HCT116 (cell line): ENCODE data around the gene EARS2. TPM values are rescaled to one million over a fixed set of nuclear protein-coding genes. Genes with fewer than 3 reads are reported as not detected.
"Not testable (repeated sequence)": the region's sequence is repeated elsewhere in the genome, so short reads cannot be mapped to it uniquely, and the experiment has no call there.

Experiments
- ATAC-seq: fragments of 200-7000 bp; cut with Tn5 transposase; 2 replicates; pipeline ENCODE4 v1.9.1; 2020; ENCODE audit warnings: mild to moderate bottlenecking, moderate library complexity
- BruUV-seq: library from RNA; stranded (reverse); fragments of 400-500 nt; replicated peaks from 2 replicates; lab custom pipeline; 2021; lab: Mats Ljungman, UMichigan
- CTCF ChIA-PET: fragments of 300-600 bp; sonication (Branson Sonifier 250); formaldehyde crosslinking; loops from one replicate; lab custom pipeline; 2021; ENCODE audit warnings: antibody characterized with exemption; lab: Charles Lee
- POLR2A ChIA-PET: fragments of 300-600, 350-600 bp; sonication (Branson Sonifier 250); formaldehyde crosslinking; loops from one replicate; lab custom pipeline; 2021; ENCODE audit warnings: antibody characterized with exemption; lab: Charles Lee
- RAD21 ChIA-PET, 2 experiments: fragments of 300-600 bp; sonication (Branson Sonifier 250); formaldehyde crosslinking; loops; one replicate each; lab custom pipeline; 2023; ENCODE audit warnings: low total read pairs in 2 of 2; ENCODE audit not compliant: uncharacterized antibody in 2 of 2, unreplicated experiment in 2 of 2, low non-redundant PET in 1 of 2; lab: Charles Lee
- DNase-seq: peaks from one replicate; pipeline ENCODE4 v3.0.0-alpha.2; 2010; ENCODE audit warnings: low read depth, low spot score
- H2AFZ ChIP-seq: fragments of 200-600 bp; shearing (Covaris generic), sonication (generic); 2 replicates; pipeline ENCODE4 v1.6.1; 2017; ENCODE audit warnings: low read depth, mixed run types, mixed read lengths, antibody characterized with exemption, low read length; ENCODE audit not compliant: poor library complexity, severe bottlenecking
- H3K27ac ChIP-seq: 2 replicates; pipeline ENCODE4 v1.5.1; 2012; ENCODE audit warnings: low read depth, low read length
- H3K27me3 ChIP-seq: fragments of 200-600 bp; sonication (generic); 2 replicates; pipeline ENCODE4 v1.6.1; 2016; ENCODE audit warnings: mixed run types, low read length, mixed read lengths; ENCODE audit not compliant: insufficient read depth
- H3K36me3 ChIP-seq, 2 experiments: fragments of 200-500 bp in 1 of 2; fragments of 200-600 bp in 1 of 2; sonication (Bioruptor generic) in 1 of 2; sonication (generic) in 1 of 2; 2 replicates each; pipeline versions ENCODE4 v1.5.1 to v1.6.1; 2014 to 2016; ENCODE audit warnings: low read length in 2 of 2, inconsistent platforms in 1 of 2, mixed read lengths in 1 of 2, mixed run types in 1 of 2; ENCODE audit not compliant: insufficient read depth in 2 of 2, control insufficient read depth in 1 of 2
- H3K4me1 ChIP-seq, 2 experiments: fragments of 200-600 bp in 1 of 2; sonication (generic) in 1 of 2; 2 replicates each; pipeline versions ENCODE4 v1.5.1 to v1.6.1; 2012 to 2017; ENCODE audit warnings: low read length in 2 of 2, inconsistent platforms in 1 of 2, mild to moderate bottlenecking in 1 of 2, mixed read lengths in 1 of 2, mixed run types in 1 of 2, moderate library complexity in 1 of 2; ENCODE audit not compliant: insufficient read depth in 2 of 2, control insufficient read depth in 1 of 2
- H3K4me2 ChIP-seq: fragments of 200-600 bp; sonication (generic); 2 replicates; pipeline ENCODE4 v1.6.1; 2017; ENCODE audit warnings: mixed run types, low read length, mixed read lengths
- H3K4me3 ChIP-seq, 2 experiments: fragments of 200-600 bp in 1 of 2; sonication (generic) in 1 of 2; replicated peaks in 1 of 2; 2 replicates each; pipeline ENCODE4 v1.5.1; 2011 to 2016; ENCODE audit warnings: low read length in 2 of 2, control low read depth in 1 of 2, low read depth in 1 of 2, mild to moderate bottlenecking in 1 of 2, mixed read lengths in 1 of 2, mixed run types in 1 of 2
- H3K79me2 ChIP-seq: fragments of 200-600 bp; sonication (generic); 2 replicates; pipeline ENCODE4 v1.6.1; 2017; ENCODE audit warnings: mild to moderate bottlenecking, mixed run types, low read length, moderate library complexity, mixed read lengths; ENCODE audit not compliant: insufficient read depth
- H3K9ac ChIP-seq: fragments of 200-600 bp; sonication (generic); 2 replicates; pipeline ENCODE4 v1.6.1; 2016; ENCODE audit warnings: low read length, mixed read lengths
- H3K9me2 ChIP-seq: fragments of 200-600 bp; sonication (generic), shearing (Covaris generic); 2 replicates; pipeline ENCODE4 v1.6.1; 2017; ENCODE audit warnings: mixed run types, mild to moderate bottlenecking, moderate library complexity; ENCODE audit not compliant: insufficient read depth
- H3K9me3 ChIP-seq, 2 experiments: fragments of 200-500 bp in 1 of 2; fragments of 200-600 bp in 1 of 2; sonication (Bioruptor generic) in 1 of 2; sonication (generic) in 1 of 2; 2 replicates each; pipeline ENCODE4 v1.6.1; 2014 to 2017; ENCODE audit warnings: low read length in 2 of 2, mixed read lengths in 2 of 2, inconsistent platforms in 1 of 2, low read depth in 1 of 2, mild to moderate bottlenecking in 1 of 2, mixed run types in 1 of 2, moderate library complexity in 1 of 2; ENCODE audit not compliant: control insufficient read depth in 1 of 2, insufficient read depth in 1 of 2
- H4K20me1 ChIP-seq: fragments of 200-600 bp; sonication (generic), shearing (Covaris generic); 2 replicates; pipeline ENCODE4 v1.6.1; 2017; ENCODE audit warnings: mixed run types, mild to moderate bottlenecking, moderate library complexity; ENCODE audit not compliant: insufficient read depth
- intact Hi-C: fragments of 100-400 bp; cut with micrococcal nuclease; formaldehyde crosslinking; loops from 2 replicates; pipeline ENCODE4 v1.10.0; 2022
- total RNA-seq: library from RNA; stranded (reverse); gene quantifications from one replicate; pipeline ENCODE4 v1.2.1, GENCODE V29; 2021; ENCODE audit not compliant: unreplicated experiment
- TF ChIP-seq, protein P1 (sequence below): IDR thresholded peaks from 2 replicates; pipeline ENCODE4 v1.6.1; 2012

EARS2 gene
- total RNA-seq, 1 experiment from 2014 or later = 35.6 TPM

DNA sequence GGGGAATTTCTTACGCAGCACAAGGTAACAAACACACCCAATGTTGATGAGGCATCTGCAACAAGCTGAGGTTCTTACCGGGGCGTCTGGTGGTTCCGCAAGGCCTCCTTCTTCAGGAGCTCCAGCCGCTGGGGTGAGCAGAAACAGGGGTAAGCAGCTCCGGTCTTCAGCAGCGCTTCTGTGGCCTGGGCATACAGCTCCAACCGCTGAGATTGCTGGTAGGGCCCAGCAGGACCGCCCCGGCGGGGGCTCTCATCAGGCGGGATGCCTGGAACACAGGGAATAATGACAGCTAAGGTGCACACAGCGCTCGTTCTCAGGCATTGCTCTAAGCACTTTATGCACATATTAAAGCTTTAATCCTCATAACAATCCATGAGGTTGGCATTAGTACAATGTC lies 12.7 kb downstream of the EARS2 start:
- intact Hi-C loops = no loop called here
- POLR2A ChIA-PET = no interaction called here
- Histone ChIP-seq H2AFZ (no peak overlapping the region), H3K36me3 (peaks cover 27 to 30% of the 10 kb centered on the region in 2 experiments), H3K9me2 (no peaks in the 10 kb centered on the region), H4K20me1 (no peaks in the 10 kb centered on the region), H3K27me3 (no peaks in the 10 kb centered on the region), H3K79me2 (peaks cover 7% of the 10 kb centered on the region; the same call in 1 of the 2 replicates), H3K27ac (no peak overlapping the region), H3K9ac (no peak overlapping the region), H3K4me3 (no peak overlapping the region), H3K9me3 (no peaks in the 10 kb centered on the region), H3K4me2 (no peak overlapping the region), H3K4me1 (peaks cover 0 to 3% of the 10 kb centered on the region in 2 experiments; a peak in 2 of 4 replicates)
- RAD21 ChIA-PET = no interaction called here
- no peak for DNase-seq
- CTCF ChIA-PET = no interaction called here
- ATAC-seq = no peak
- TF ChIP-seq, protein P1, sequence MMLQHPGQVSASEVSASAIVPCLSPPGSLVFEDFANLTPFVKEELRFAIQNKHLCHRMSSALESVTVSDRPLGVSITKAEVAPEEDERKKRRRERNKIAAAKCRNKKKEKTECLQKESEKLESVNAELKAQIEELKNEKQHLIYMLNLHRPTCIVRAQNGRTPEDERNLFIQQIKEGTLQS = no peak
- BruUV-seq = no TSS peak

DNA sequence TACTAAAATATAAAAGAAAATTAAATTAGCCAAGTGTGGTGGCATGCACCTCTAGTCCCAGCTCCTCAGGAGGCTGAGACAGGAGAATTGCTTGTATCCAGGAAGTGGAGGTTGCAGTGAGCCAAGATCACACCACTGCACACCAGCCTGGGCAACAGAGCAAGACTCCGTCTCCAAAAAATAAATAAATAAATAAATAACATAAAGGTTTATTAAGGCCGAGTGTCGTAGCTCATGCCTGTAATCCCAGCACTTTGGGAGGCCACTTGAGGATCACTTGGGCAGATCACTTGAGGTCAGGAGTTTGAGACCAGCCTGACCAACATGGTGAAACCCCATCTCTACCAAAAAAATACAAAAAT lies 16.4 kb downstream of the EARS2 start:
- ATAC-seq, POLR2A ChIA-PET, BruUV-seq, H3K4me3 ChIP-seq, H3K79me2 ChIP-seq, intact Hi-C loops, CTCF ChIA-PET, H3K4me2 ChIP-seq, H3K9me3 ChIP-seq, H3K27me3 ChIP-seq, DNase-seq, H3K27ac ChIP-seq, RAD21 ChIA-PET, H3K9ac ChIP-seq, H3K9me2 ChIP-seq, H4K20me1 ChIP-seq, H2AFZ ChIP-seq: not testable (repeated sequence)
- H3K36me3 ChIP-seq = peaks cover 14% of the 10 kb centered on the region in 2 experiments; a peak in 3 of 4 replicates
- peaks cover 7 to 17% of the 10 kb centered on the region in 2 experiments for H3K4me1 ChIP-seq
